ENCODE data around the gene TP53AIP1. TPM values are rescaled to one million over a fixed set of nuclear protein-coding genes. Genes with fewer than 3 reads are reported as not detected.

TP53AIP1 gene
- total RNA-seq, 1 experiment from 2014 or later, result 0.20 TPM

- DNase-seq (ENCODE audit: low spot score), result no peak
Observed at GRCh38 chr11:128906185-128907050, 36.3 kb downstream of the TP53AIP1 start.

- peak; percentile 65 for DNase-seq (ENCODE audit: low spot score)
Observed at GRCh38 chr11:128905345-128906184, 37.1 kb downstream of the TP53AIP1 start.

GRCh38 chr11:128904656-128905344 is 37.9 kb downstream of the TP53AIP1 start:
- DNase-seq (ENCODE audit: low spot score), result peak; percentile 30

GRCh38 chr11:128904303-128904655 is 38.4 kb downstream of the TP53AIP1 start:
- no peak for DNase-seq (ENCODE audit: low spot score)

GRCh38 chr11:128903248-128904061 is 39.2 kb downstream of the TP53AIP1 start:
- DNase-seq (ENCODE audit: low spot score), result no peak

- DNase-seq (ENCODE audit: low spot score), result no peak
Observed at GRCh38 chr11:128902515-128903066, 40.1 kb downstream of the TP53AIP1 start.

GRCh38 chr11:128901653-128902514 is 40.8 kb downstream of the TP53AIP1 start:
- DNase-seq (ENCODE audit: low spot score), result no peak

- no peak for DNase-seq (ENCODE audit: low spot score)
Observed at GRCh38 chr11:128900468-128900867, 42.2 kb downstream of the TP53AIP1 start.

GRCh38 chr11:128898580-128899344 is 43.9 kb downstream of the TP53AIP1 start:
- DNase-seq (ENCODE audit: low spot score), result no peak

- DNase-seq (ENCODE audit: low spot score), result no peak
Observed at GRCh38 chr11:128897826-128898225, 44.8 kb downstream of the TP53AIP1 start.

GRCh38 chr11:128896356-128896755 is 46.3 kb downstream of the TP53AIP1 start:
- DNase-seq (ENCODE audit: low spot score), result no peak

- no peak for DNase-seq (ENCODE audit: low spot score)
Observed at GRCh38 chr11:128895526-128895925, 47.1 kb downstream of the TP53AIP1 start.

- DNase-seq (ENCODE audit: low spot score), result no peak
Observed at GRCh38 chr11:128894685-128895084, 48.0 kb downstream of the TP53AIP1 start.

GRCh38 chr11:128894286-128894681 is 48.4 kb downstream of the TP53AIP1 start:
- DNase-seq (ENCODE audit: low spot score), result no peak

- no peak for DNase-seq (ENCODE audit: low spot score)
Observed at GRCh38 chr11:128893578-128894285, 48.9 kb downstream of the TP53AIP1 start.

- peak; percentile 32 for DNase-seq (ENCODE audit: low spot score)
Observed at GRCh38 chr11:128892866-128893565, 49.7 kb downstream of the TP53AIP1 start.

GRCh38 chr11:128891913-128892398 is 50.7 kb downstream of the TP53AIP1 start:
- no peak for DNase-seq (ENCODE audit: low spot score)

All from HT-29 (cell line).